ENCODE data around the gene NDC80.
A peak's percentile ranks its signal among the peaks of the same experiment; 100 is the strongest.
"Not testable (repeated sequence)": the region's sequence is repeated elsewhere in the genome, so short reads cannot be mapped to it uniquely, and the experiment has no call there.

Gene NDC80

DNA sequence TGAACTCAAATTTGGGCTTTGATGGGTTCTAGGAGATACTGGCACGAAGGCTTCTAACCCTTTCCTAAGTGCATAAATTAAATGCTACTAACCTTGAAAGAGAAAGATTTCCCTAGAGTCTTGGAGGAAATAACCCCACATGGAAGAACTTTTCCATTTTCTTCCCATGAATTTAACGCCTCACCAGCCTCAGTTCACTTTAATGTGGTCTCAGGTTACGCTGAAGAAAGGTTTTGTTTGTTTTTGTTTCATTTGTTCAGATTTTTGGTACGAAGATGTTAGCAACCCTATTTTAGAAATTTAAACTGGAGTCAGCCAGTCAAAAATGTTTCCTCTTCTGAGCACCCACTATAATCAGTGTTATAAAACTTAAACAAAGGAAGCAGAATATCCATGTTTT lies 30.8 kb upstream of the NDC80 start:
- DNase-seq (ENCODE audit: low spot score in 2 of 2) (no peak), ATAC-seq (ENCODE audit: low read depth) (no peak)
- Mint-ChIP-seq H3K27ac (no peak overlapping the region), H3K9me3 (no peaks in the 10 kb centered on the region), H3K36me3 (peaks cover 11% of the 10 kb centered on the region), H3K4me3 (no peak overlapping the region), H3K4me1 (peaks cover 10% of the 10 kb centered on the region), H3K27me3 (no peaks in the 10 kb centered on the region)

DNA sequence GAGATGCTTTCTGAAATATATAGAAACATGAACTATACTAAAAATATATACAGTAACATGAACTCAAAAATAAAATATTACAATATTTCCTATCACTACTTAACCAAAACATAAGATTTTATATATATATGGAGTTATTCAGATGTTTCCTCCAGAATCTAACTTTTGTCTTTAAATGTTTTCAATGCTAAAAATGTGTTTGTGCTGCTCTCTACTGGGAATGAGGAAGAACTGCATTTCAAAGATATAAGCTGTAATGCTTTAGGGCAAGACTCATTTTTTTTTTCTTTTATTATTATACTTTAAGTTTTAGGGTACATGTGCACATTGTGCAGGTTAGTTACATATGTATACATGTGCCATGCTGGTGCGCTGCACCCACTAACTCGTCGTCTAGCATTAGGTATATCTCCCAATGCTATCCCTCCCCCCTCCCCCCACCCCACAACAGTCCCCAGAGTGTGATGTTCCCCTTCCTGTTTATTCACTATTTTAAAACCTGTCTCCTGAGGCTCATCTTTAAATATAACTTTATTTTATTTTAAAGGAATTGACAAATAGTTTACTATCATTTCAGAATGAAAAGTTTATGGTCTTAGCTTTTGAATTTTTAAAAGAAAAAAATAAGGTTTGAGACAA lies 29.3 kb upstream of the NDC80 start:
- H3K36me3 Mint-ChIP-seq; DNase-seq (ENCODE audit: low spot score in 2 of 2); H3K4me3 Mint-ChIP-seq; H3K9me3 Mint-ChIP-seq; H3K27ac Mint-ChIP-seq; H3K27me3 Mint-ChIP-seq; H3K4me1 Mint-ChIP-seq: not testable (repeated sequence)
- peak; percentile 54 for ATAC-seq (ENCODE audit: low read depth)

DNA sequence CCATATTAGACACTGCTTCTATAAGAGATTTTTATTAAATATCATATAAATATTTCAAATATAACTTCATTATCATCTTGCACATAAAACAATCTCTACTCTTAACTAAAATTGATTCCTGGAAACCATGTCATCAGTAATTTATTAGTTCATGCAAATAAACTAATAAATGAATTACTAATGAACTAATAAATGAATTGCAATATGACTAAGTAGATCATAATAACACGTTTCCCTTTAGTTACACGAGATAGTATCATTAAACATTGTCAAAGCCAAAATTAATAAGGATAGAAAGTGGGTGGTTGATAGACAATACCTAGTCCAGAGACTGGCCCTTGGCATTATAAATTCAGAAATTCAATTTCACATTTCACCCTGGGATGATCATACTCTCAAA lies 26.2 kb upstream of the NDC80 start:
- ATAC-seq (ENCODE audit: low read depth) (no peak), DNase-seq (ENCODE audit: low spot score in 2 of 2) (no peak)
- peaks cover 13% of the 10 kb centered on the region for H3K4me1 Mint-ChIP-seq
- H3K27ac Mint-ChIP-seq: no peak overlapping the region
- H3K4me3 Mint-ChIP-seq: no peak overlapping the region
- peaks cover 8% of the 10 kb centered on the region for H3K36me3 Mint-ChIP-seq
- H3K27me3 Mint-ChIP-seq: no peaks in the 10 kb centered on the region
- no peaks in the 10 kb centered on the region for H3K9me3 Mint-ChIP-seq

DNA sequence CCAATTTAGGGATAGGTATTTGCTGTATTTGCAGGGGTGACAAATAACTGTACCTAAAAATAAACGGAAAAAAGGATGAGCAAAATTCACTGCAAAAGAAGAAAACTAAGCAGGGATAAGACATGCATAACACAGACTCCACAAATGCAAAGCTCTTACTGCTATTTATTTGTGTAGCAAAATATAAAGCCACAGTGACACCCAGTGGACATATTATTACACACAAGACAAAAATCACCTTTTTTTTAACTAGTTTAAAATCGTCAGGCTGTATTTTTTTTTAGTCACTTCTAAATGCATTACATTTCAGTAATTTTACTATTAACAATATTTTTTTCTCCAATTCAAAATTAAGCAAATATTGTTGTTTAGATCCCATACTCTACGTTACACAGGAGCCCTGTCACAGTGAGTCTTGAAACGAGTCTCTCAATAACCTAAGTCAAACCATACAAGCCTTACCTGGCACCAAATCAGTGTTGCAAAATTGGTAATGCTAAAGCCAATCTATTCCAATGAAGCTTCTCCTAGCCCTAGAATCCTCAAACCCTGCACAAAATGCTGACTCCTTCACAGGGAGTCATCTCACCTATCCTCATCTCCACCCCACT lies 23.8 kb upstream of the NDC80 start:
- no peak overlapping the region for H3K4me3 Mint-ChIP-seq
- DNase-seq (ENCODE audit: low spot score in 2 of 2) (peak in 1 of 2 donors; percentile 30), ATAC-seq (ENCODE audit: low read depth) (peak; percentile 59)
- H3K4me1 Mint-ChIP-seq: peaks cover 13% of the 10 kb centered on the region
- H3K27ac Mint-ChIP-seq: no peak overlapping the region
- H3K9me3 Mint-ChIP-seq: no peaks in the 10 kb centered on the region
- peaks cover 15% of the 10 kb centered on the region for H3K36me3 Mint-ChIP-seq
- H3K27me3 Mint-ChIP-seq: no peaks in the 10 kb centered on the region

DNA sequence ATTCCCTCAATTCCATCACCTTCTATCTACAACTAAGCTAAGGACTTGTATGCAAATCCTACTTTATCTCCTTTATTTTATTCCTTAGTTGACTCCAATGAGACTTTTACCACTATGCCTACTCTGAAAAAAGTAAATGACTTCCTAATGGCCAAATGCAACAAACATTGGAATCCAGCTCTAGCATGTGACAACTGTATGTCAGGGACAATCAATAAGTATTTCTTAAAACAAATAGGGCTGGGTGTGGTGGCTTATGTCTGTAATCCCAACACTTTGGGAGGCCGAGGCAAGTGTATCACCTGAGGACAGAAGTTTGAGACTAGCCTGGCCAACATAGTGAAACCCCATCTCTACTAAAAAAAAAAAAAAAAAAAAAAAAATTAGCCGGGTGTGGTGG lies 21.9 kb upstream of the NDC80 start:
- H3K4me1 Mint-ChIP-seq: peaks cover 13% of the 10 kb centered on the region
- no peak overlapping the region for H3K4me3 Mint-ChIP-seq
- ATAC-seq (ENCODE audit: low read depth) (no peak), DNase-seq (ENCODE audit: low spot score in 2 of 2) (no peak)
- H3K36me3 Mint-ChIP-seq: peaks cover 15% of the 10 kb centered on the region
- peak overlapping the region; percentile 18 for H3K27ac Mint-ChIP-seq
- H3K9me3 Mint-ChIP-seq: no peaks in the 10 kb centered on the region
- H3K27me3 Mint-ChIP-seq: no peaks in the 10 kb centered on the region

DNA sequence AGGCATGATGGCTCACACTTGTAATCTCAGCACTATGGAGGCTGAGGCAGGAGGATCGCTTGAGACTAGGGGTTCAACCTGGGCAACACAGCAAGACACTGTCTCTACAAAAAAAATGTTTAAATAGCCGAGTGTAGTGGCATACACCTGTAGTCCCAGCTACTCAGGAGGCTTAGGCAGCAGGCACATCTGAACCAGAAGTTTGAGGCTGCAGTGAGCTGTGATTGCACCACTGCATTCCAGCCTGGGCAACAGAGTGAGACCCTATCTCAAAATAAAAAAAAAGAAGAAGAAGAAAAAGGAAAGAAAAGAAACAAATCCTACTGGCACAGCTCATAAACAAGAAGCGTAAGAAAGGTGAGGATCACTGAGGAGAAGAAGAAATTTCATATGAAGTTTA lies 19.9 kb upstream of the NDC80 start:
- H3K9me3 Mint-ChIP-seq: no peaks in the 10 kb centered on the region
- DNase-seq (ENCODE audit: low spot score in 2 of 2) (no peak), ATAC-seq (ENCODE audit: low read depth) (no peak)
- H3K36me3 Mint-ChIP-seq: peaks cover 17% of the 10 kb centered on the region
- peaks cover 13% of the 10 kb centered on the region for H3K4me1 Mint-ChIP-seq
- peak overlapping the region; percentile 58 for H3K27ac Mint-ChIP-seq
- no peak overlapping the region for H3K4me3 Mint-ChIP-seq
- no peaks in the 10 kb centered on the region for H3K27me3 Mint-ChIP-seq

DNA sequence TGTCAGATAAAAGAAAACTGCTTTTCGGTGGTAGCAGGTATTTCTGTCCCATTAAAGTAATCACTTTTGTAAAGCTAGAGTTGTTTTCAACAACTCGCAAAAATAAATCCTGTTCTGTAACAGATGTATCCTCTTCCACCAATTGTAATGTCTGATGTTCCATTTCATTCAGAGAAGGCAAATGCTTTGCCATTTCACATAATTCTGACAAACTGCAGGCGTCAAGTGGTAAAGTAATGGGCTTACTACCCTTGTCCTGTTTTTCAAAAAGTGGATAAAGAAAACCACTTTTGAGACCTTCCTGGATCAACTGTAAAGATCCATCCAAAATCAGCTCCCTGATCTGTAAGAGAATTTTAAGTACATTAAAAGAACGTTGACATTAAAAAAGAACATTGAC lies 16.7 kb upstream of the NDC80 start:
- Mint-ChIP-seq H3K36me3 (peaks cover 9% of the 10 kb centered on the region), H3K4me3 (no peak overlapping the region), H3K27ac (no peak overlapping the region), H3K27me3 (no peaks in the 10 kb centered on the region), H3K9me3 (no peaks in the 10 kb centered on the region), H3K4me1 (peaks cover 7% of the 10 kb centered on the region)
- no peak for ATAC-seq (ENCODE audit: low read depth)
- no peak for DNase-seq (ENCODE audit: low spot score in 2 of 2)

DNA sequence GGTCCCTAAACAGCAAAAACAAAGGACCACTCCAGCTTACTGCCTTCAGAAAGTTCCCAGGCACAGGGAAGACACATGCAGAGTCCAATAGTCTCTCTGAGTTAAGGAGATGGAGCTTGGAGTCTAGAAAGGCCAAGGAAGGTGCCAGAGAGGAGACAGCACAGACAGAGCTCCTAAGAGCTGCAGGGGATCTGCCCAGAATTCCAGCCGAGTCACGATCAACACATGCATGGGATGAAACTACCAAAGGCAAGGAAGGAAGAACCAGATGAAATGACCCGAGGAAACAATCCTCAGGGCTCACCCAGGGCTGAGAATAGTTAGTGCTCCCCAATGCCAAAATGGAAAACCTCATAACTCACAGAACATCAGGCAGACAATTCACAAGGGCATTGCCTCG lies 15.5 kb upstream of the NDC80 start:
- no peak overlapping the region for H3K4me3 Mint-ChIP-seq
- DNase-seq (ENCODE audit: low spot score in 2 of 2) (no peak), ATAC-seq (ENCODE audit: low read depth) (no peak)
- H3K27ac Mint-ChIP-seq: no peak overlapping the region
- peaks cover 7% of the 10 kb centered on the region for H3K4me1 Mint-ChIP-seq
- H3K36me3 Mint-ChIP-seq: peaks cover 6% of the 10 kb centered on the region
- no peaks in the 10 kb centered on the region for H3K9me3 Mint-ChIP-seq
- H3K27me3 Mint-ChIP-seq: no peaks in the 10 kb centered on the region

DNA sequence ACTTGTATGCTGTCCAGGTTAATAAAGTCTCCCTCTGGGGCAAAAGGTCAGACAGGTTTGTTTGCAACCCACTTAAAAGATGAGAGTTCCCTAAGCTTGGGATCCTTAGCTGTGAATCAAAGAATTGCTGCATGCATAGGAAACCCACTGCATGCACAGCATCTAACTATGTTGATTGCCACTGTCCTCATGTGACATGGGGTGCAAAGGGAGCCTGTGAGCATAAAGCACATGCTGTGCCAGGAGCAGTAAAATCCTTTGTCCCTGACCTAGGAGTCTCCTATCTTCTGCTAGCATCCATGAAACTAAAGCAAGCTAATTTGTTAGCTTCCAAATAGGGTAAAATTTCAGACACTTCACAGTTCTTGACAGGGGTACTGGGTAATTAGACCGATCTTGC lies 13.8 kb upstream of the NDC80 start:
- Mint-ChIP-seq H3K27ac (no peak overlapping the region), H3K36me3 (peaks cover 7% of the 10 kb centered on the region), H3K4me3 (no peak overlapping the region), H3K4me1 (peaks cover 7% of the 10 kb centered on the region), H3K27me3 (no peaks in the 10 kb centered on the region), H3K9me3 (no peaks in the 10 kb centered on the region)
- ATAC-seq (ENCODE audit: low read depth) (no peak), DNase-seq (ENCODE audit: low spot score in 2 of 2) (no peak)

DNA sequence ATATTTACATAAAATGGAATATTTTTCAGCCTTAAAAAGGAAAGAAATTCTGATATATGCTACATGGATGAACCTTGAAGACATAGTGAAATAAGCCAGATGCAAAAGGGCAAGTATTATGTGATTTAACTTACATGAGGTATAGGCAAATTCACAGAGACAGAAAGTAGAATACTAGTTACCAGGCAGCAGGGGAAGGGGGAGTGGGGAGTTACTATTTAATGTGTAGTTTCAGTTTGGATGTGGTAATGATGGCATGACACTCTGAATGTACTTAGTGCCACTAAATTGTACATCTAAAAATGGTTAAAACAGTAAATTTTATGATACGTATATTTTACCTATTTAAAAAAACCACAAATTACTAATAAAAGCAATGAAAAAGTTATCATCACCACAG lies 12.1 kb upstream of the NDC80 start:
- peaks cover 11% of the 10 kb centered on the region for H3K36me3 Mint-ChIP-seq
- no peak overlapping the region for H3K27ac Mint-ChIP-seq
- no peaks in the 10 kb centered on the region for H3K27me3 Mint-ChIP-seq

DNA sequence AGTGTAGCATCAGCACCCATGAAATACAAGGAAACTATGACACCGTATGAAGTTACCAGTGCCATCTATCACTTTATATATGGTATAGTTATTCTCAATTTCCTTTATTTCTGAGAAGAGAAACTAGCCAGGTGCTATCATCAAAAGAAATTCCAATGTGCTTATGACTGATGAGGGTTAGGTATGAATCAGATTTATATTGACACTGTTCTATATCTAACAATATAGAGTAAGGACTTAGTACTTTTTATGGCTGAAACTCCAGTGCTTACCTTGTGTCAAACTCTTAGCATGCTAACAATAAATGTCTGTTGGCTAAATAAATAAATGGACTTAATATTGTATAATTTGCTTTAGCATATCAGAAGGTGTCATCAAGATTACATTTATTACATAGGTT lies 7.0 kb upstream of the NDC80 start:
- Mint-ChIP-seq H3K27ac (no peak overlapping the region), H3K9me3 (no peaks in the 10 kb centered on the region), H3K36me3 (peaks cover 22% of the 10 kb centered on the region), H3K4me3 (no peak overlapping the region), H3K27me3 (no peaks in the 10 kb centered on the region), H3K4me1 (peaks cover 20% of the 10 kb centered on the region)
- no peak for ATAC-seq (ENCODE audit: low read depth)
- no peak for DNase-seq (ENCODE audit: low spot score in 2 of 2)

More for the DNA sequence above, 12.1 kb upstream of the NDC80 start:
- Mint-ChIP-seq H3K4me1 (peaks cover 7% of the 10 kb centered on the region), H3K9me3 (no peaks in the 10 kb centered on the region), H3K4me3 (no peak overlapping the region)
- ATAC-seq (ENCODE audit: low read depth): no peak
- no peak for DNase-seq (ENCODE audit: low spot score in 2 of 2)

DNA sequence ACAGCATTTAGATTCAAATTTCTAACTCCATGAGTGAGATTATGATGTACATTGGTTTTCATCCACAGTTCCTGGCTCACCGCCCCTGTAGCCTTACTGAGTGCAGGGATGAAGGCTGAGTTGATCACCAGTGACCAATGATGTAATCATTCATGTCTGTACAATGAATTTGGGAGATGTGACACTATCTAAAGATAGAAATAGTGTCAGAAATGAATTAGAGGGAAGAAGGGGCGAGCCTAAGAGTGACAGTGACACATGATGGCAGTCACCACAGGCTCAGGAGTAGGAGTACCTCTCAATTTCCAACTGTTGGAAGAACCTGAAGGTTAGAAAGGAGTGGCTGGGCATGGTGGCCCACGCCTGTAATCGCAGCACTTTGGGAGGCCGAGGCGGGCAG lies 3.2 kb upstream of the NDC80 start:
- Mint-ChIP-seq H3K27me3 (no peaks in the 10 kb centered on the region), H3K4me3 (no peak overlapping the region), H3K36me3 (peaks cover 17% of the 10 kb centered on the region), H3K27ac (peak overlapping the region; percentile 79), H3K9me3 (no peaks in the 10 kb centered on the region), H3K4me1 (peaks cover 36% of the 10 kb centered on the region)
- DNase-seq (ENCODE audit: low spot score in 2 of 2): no peak
- ATAC-seq (ENCODE audit: low read depth): no peak

DNA sequence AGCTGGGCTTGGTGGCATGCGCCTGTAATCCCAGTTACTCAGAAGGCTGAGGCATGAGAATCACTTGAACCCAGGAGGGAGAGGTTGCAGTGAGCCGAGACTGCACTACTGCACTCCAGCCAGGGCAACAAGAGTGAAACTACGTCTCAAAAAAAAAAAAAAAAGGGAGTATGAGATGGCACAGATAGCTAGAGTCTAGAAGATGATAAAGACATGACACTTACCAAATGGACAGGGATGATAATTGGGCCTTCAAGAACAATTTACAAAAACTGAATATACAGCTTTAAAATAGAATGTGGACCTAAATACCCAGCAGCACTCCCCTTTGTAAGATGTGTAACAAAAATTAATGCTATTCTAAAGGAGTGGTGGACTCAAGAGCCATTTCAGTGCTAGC lies 2.8 kb upstream of the NDC80 start:
- Mint-ChIP-seq H3K36me3 (peaks cover 16% of the 10 kb centered on the region), H3K27me3 (no peaks in the 10 kb centered on the region), H3K4me3 (no peak overlapping the region), H3K4me1 (peaks cover 36% of the 10 kb centered on the region), H3K9me3 (no peaks in the 10 kb centered on the region), H3K27ac (peak overlapping the region; percentile 77)
- no peak for ATAC-seq (ENCODE audit: low read depth)
- DNase-seq (ENCODE audit: low spot score in 2 of 2): no peak

DNA sequence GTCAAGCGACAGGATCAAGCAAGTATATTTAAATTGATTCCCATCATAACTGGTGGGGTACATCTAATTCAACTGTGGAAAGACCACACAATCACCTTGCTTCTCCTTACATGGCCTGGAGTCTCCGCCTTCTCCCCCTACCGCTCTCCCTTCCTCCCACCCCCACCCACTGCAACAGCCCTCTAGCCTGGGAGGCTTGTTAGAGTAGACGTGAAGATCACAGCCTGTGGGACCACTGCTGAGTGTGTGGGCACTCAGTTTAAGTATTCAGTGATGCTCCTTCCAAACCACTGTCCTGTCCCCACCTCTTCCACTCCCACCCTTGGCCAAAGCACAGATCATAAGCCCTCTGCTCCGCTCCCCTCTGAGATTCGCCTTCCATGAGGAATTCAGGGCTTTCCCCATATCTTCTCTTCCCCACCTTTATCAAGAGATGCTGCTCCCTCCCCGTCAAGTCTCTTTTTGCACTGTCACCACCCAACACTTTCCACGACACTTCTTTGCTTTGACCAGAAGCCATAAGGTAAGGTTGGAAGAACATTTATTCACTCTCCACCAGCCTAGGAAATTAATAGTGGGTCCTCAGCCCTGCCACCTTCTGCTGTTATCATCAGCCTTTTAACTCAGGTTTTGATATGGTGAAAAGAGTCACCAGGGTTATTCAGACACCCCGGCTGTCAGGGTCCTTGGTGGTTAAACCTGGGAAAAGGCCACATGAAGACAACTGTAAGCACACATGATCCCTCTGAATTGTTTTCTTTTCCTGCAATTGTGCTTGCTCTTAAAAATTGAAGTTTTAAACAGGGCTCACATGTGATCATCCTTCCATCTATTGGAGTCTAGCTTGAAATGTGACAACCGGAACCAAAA lies 1.8 kb upstream of the NDC80 start:
- H3K27me3 Mint-ChIP-seq: no peaks in the 10 kb centered on the region
- no peaks in the 10 kb centered on the region for H3K9me3 Mint-ChIP-seq
- peaks cover 36% of the 10 kb centered on the region for H3K4me1 Mint-ChIP-seq
- H3K36me3 Mint-ChIP-seq: peaks cover 15% of the 10 kb centered on the region
- no peak for DNase-seq (ENCODE audit: low spot score in 2 of 2)
- peak overlapping the region; percentile 57 for H3K4me3 Mint-ChIP-seq
- ATAC-seq (ENCODE audit: low read depth): no peak
- peak overlapping the region; percentile 77 for H3K27ac Mint-ChIP-seq
